DND-41 (cell line): Measurements from ENCODE around the gene LTO1.

Source experiments
- ATAC-seq: fragments of 200-7000 bp; cut with Tn5 transposase; 3 replicates; pipeline ENCODE4 v1.9.1; 2021; ENCODE audit warnings: low read depth; ENCODE audit not compliant: insufficient read depth
- DNase-seq: peaks from one replicate; pipeline ENCODE4 v3.0.0-alpha.2; 2020
- H2AFZ ChIP-seq: 2 replicates; pipeline ENCODE4 v1.6.0; 2012; ENCODE audit warnings: low read depth, low read length
- H3K27ac ChIP-seq: 2 replicates; pipeline ENCODE4 v1.5.1; 2012; ENCODE audit warnings: low read length, inconsistent platforms
- H3K27me3 ChIP-seq: fragments of 200-600 bp; sonication (generic); 2 replicates; pipeline ENCODE4 v1.6.0; 2012; ENCODE audit warnings: low read length, mild to moderate bottlenecking, inconsistent platforms; ENCODE audit not compliant: insufficient read depth, poor library complexity
- H3K36me3 ChIP-seq: 2 replicates; pipeline ENCODE4 v1.5.1; 2012; ENCODE audit warnings: low read length, inconsistent platforms; ENCODE audit not compliant: insufficient read depth
- H3K4me1 ChIP-seq: 2 replicates; pipeline ENCODE4 v1.5.1; 2012; ENCODE audit warnings: mild to moderate bottlenecking, low read length; ENCODE audit not compliant: insufficient read depth
- H3K4me2 ChIP-seq: 2 replicates; pipeline ENCODE4 v1.6.0; 2012; ENCODE audit warnings: mild to moderate bottlenecking, moderate library complexity, low read length, inconsistent platforms; ENCODE audit not compliant: insufficient read depth
- H3K4me3 ChIP-seq, 2 experiments: fragments of 200-600 bp in 1 of 2; shearing (Covaris generic) in 1 of 2; 2 replicates each; pipeline ENCODE4 v1.5.1; 2012 to 2016; ENCODE audit warnings: inconsistent platforms in 2 of 2, low read length in 2 of 2, mild to moderate bottlenecking in 2 of 2, low read depth in 1 of 2, moderate library complexity in 1 of 2
- H3K79me2 ChIP-seq: 2 replicates; pipeline ENCODE4 v1.6.0; 2012; ENCODE audit warnings: low read length, inconsistent platforms; ENCODE audit not compliant: insufficient read depth
- H3K9ac ChIP-seq: 2 replicates; pipeline ENCODE4 v1.6.0; 2012; ENCODE audit warnings: low read depth, mild to moderate bottlenecking, inconsistent platforms, low read length, moderate library complexity
- H3K9me3 ChIP-seq: 2 replicates; pipeline ENCODE4 v1.5.1; 2012; ENCODE audit warnings: low read length, moderate library complexity, mild to moderate bottlenecking, inconsistent platforms; ENCODE audit not compliant: insufficient read depth, severe bottlenecking
- H4K20me1 ChIP-seq: 2 replicates; pipeline ENCODE4 v1.6.0; 2012; ENCODE audit warnings: low read length; ENCODE audit not compliant: insufficient read depth
- CTCF ChIP-seq: IDR thresholded peaks from 2 replicates; pipeline ENCODE4 v1.5.1; 2012; ENCODE audit warnings: borderline replicate concordance, low read length, moderate library complexity, mild to moderate bottlenecking; ENCODE audit not compliant: poor library complexity, severe bottlenecking; ENCODE audit errors: extremely low read depth
- EZH2 ChIP-seq: IDR thresholded peaks from 3 replicates; pipeline ENCODE4 v1.6.1; 2012; ENCODE audit warnings: borderline replicate concordance, low read depth, mild to moderate bottlenecking, moderate library complexity, low read length, inconsistent platforms; ENCODE audit not compliant: severe bottlenecking

LTO1 gene

GRCh38 chr11:69682681-69683326, 7.7 kb upstream of the LTO1 start:
- Histone ChIP-seq H4K20me1 (no peaks in the 10 kb centered on the region), H3K4me1 (peaks cover 8% of the 10 kb centered on the region), H3K79me2 (no peaks in the 10 kb centered on the region), H3K4me3 (no peak overlapping the region), H2AFZ (no peak overlapping the region), H3K9me3 (no peaks in the 10 kb centered on the region), H3K27ac (no peak overlapping the region), H3K27me3 (peaks cover 10% of the 10 kb centered on the region), H3K9ac (no peak overlapping the region), H3K4me2 (no peak overlapping the region), H3K36me3 (no peaks in the 10 kb centered on the region)
- ATAC-seq (no peak), DNase-seq (no peak)
- TF ChIP-seq CTCF (no peak), EZH2 (no peak)

GRCh38 chr11:69682221-69682620, 7.1 kb upstream of the LTO1 start:
- H2AFZ ChIP-seq: no peak overlapping the region
- no peak overlapping the region for H3K27ac ChIP-seq
- no peaks in the 10 kb centered on the region for H3K9me3 ChIP-seq
- H3K36me3 ChIP-seq: no peaks in the 10 kb centered on the region
- TF ChIP-seq CTCF: no peak
- TF ChIP-seq EZH2: no peak
- no peak overlapping the region for H3K9ac ChIP-seq
- H3K4me2 ChIP-seq: no peak overlapping the region
- no peak for ATAC-seq
- H3K4me3 ChIP-seq: no peak overlapping the region
- no peaks in the 10 kb centered on the region for H3K79me2 ChIP-seq
- peaks cover 8% of the 10 kb centered on the region for H3K27me3 ChIP-seq
- peaks cover 8% of the 10 kb centered on the region for H3K4me1 ChIP-seq
- no peak for DNase-seq
- H4K20me1 ChIP-seq: no peaks in the 10 kb centered on the region

- Histone ChIP-seq H3K27me3 (peaks cover 3% of the 10 kb centered on the region), H3K79me2 (no peaks in the 10 kb centered on the region)
These were observed 5.5 kb upstream of the LTO1 start for GRCh38 chr11:69680688-69681087.

More at GRCh38 chr11:69680688-69681087, 5.5 kb upstream of the LTO1 start:
- no peak for ATAC-seq
- Histone ChIP-seq H3K9me3 (no peaks in the 10 kb centered on the region), H3K4me3 (no peak overlapping the region), H3K36me3 (no peaks in the 10 kb centered on the region), H4K20me1 (no peaks in the 10 kb centered on the region), H3K4me1 (peaks cover 5% of the 10 kb centered on the region; the same call in 1 of the 2 replicates), H3K4me2 (no peak overlapping the region), H2AFZ (no peak overlapping the region), H3K9ac (no peak overlapping the region), H3K27ac (no peak overlapping the region)
- no peak for DNase-seq
- TF ChIP-seq EZH2 (no peak), CTCF (no peak)
